HL-60 (cell line): Measurements from ENCODE around the gene TTC31.

Source experiments
- GABPA ChIP-seq: IDR thresholded peaks from 2 replicates; pipeline ENCODE4 v1.6.1; 2012; ENCODE audit warnings: low read depth
- POLR2AphosphoS5 ChIP-seq: IDR thresholded peaks from 2 replicates; pipeline ENCODE4 v1.6.1; 2012; ENCODE audit warnings: low read depth
- TF ChIP-seq, protein P1 (sequence below): IDR thresholded peaks from one replicate; pipeline ENCODE4 v1.5.1; 2011; ENCODE audit warnings: low read length, control low read depth, inconsistent platforms; ENCODE audit not compliant: insufficient read depth
- TF ChIP-seq, protein P2 (sequence below): IDR thresholded peaks from 2 replicates; pipeline ENCODE4 v1.6.1; 2012; ENCODE audit warnings: low read depth; ENCODE audit not compliant: insufficient replicate concordance

DNA sequence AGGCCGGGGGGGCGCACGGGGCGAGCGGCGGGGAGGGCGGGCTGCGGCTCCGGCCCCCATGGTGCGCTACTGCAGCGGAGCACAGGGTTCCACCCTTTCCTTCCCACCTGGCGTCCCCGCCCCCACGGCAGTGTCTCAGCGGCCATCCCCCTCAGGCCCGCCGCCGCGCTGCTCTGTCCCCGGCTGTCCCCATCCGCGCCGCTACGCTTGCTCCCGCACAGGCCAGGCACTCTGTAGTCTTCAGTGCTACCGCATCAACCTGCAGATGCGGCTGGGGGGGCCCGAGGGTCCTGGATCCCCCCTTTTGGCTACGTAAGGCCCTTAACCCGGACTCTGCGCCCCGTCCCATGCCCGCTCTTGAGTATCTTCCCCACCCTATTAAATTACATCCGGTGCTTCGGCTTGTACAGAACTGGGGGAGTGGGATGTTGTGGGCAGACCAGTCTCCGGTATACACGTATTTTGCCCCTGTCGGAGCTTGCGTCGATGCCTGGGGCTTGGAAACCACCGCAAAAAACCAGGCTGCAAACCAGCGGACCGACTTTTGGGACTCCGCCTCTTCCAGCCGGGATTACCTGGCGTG, 25.2 kb upstream of the TTC31 start:
- TF ChIP-seq, protein P1, sequence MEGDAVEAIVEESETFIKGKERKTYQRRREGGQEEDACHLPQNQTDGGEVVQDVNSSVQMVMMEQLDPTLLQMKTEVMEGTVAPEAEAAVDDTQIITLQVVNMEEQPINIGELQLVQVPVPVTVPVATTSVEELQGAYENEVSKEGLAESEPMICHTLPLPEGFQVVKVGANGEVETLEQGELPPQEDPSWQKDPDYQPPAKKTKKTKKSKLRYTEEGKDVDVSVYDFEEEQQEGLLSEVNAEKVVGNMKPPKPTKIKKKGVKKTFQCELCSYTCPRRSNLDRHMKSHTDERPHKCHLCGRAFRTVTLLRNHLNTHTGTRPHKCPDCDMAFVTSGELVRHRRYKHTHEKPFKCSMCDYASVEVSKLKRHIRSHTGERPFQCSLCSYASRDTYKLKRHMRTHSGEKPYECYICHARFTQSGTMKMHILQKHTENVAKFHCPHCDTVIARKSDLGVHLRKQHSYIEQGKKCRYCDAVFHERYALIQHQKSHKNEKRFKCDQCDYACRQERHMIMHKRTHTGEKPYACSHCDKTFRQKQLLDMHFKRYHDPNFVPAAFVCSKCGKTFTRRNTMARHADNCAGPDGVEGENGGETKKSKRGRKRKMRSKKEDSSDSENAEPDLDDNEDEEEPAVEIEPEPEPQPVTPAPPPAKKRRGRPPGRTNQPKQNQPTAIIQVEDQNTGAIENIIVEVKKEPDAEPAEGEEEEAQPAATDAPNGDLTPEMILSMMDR: no peak
- TF ChIP-seq POLR2AphosphoS5 (no peak), GABPA (peak; percentile 64)
- TF ChIP-seq, protein P2, sequence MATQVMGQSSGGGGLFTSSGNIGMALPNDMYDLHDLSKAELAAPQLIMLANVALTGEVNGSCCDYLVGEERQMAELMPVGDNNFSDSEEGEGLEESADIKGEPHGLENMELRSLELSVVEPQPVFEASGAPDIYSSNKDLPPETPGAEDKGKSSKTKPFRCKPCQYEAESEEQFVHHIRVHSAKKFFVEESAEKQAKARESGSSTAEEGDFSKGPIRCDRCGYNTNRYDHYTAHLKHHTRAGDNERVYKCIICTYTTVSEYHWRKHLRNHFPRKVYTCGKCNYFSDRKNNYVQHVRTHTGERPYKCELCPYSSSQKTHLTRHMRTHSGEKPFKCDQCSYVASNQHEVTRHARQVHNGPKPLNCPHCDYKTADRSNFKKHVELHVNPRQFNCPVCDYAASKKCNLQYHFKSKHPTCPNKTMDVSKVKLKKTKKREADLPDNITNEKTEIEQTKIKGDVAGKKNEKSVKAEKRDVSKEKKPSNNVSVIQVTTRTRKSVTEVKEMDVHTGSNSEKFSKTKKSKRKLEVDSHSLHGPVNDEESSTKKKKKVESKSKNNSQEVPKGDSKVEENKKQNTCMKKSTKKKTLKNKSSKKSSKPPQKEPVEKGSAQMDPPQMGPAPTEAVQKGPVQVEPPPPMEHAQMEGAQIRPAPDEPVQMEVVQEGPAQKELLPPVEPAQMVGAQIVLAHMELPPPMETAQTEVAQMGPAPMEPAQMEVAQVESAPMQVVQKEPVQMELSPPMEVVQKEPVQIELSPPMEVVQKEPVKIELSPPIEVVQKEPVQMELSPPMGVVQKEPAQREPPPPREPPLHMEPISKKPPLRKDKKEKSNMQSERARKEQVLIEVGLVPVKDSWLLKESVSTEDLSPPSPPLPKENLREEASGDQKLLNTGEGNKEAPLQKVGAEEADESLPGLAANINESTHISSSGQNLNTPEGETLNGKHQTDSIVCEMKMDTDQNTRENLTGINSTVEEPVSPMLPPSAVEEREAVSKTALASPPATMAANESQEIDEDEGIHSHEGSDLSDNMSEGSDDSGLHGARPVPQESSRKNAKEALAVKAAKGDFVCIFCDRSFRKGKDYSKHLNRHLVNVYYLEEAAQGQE: no peak
